HG02981 (cell line): ENCODE data around the gene FBP2.
"Not testable (repeated sequence)": the region's sequence is repeated elsewhere in the genome, so short reads cannot be mapped to it uniquely, and the experiment has no call there.

Experiments used
- ATAC-seq: cut with Tn5 transposase; IDR thresholded peaks from one replicate; pipeline ENCODE4 v1.9.1; 2021; ENCODE audit warnings: mild to moderate bottlenecking, moderate library complexity; ENCODE audit not compliant: unreplicated experiment

The FBP2 gene

GRCh38 chr9:94566550-94566949 is 27.1 kb downstream of the FBP2 start:
- ATAC-seq, result no peak

- not testable (repeated sequence) for ATAC-seq
Observed at GRCh38 chr9:94564279-94564678, 29.3 kb downstream of the FBP2 start.

GRCh38 chr9:94563548-94563947 is 30.1 kb downstream of the FBP2 start:
- ATAC-seq, result no peak

GRCh38 chr9:94560237-94560636 is 33.4 kb downstream of the FBP2 start:
- no peak for ATAC-seq

GRCh38 chr9:94557376-94557775 is 36.2 kb downstream of the FBP2 start:
- no peak for ATAC-seq

- no peak for ATAC-seq
Observed at GRCh38 chr9:94554439-94555331, 38.9 kb downstream of the FBP2 start, which contains the start of gene PCAT7. PCAT7 (plus strand) TSS chr9:94555083.

GRCh38 chr9:94554078-94554438 is 39.6 kb downstream of the FBP2 start:
- no peak for ATAC-seq

- ATAC-seq, result no peak
Observed at GRCh38 chr9:94553029-94553938, 40.3 kb downstream of the FBP2 start.

- ATAC-seq, result no peak
Observed at GRCh38 chr9:94545940-94546339, 47.7 kb downstream of the FBP2 start.

GRCh38 chr9:94544335-94544734 is 49.3 kb downstream of the FBP2 start:
- ATAC-seq, result not testable (repeated sequence)

GRCh38 chr9:94538908-94539307 is 54.7 kb downstream of the FBP2 start:
- no peak for ATAC-seq

GRCh38 chr9:94534901-94535300 is 58.7 kb downstream of the FBP2 start:
- no peak for ATAC-seq

- ATAC-seq, result no peak
Observed at GRCh38 chr9:94533601-94534000, 60.0 kb downstream of the FBP2 start.

- no peak for ATAC-seq
Observed at GRCh38 chr9:94533155-94533554, 60.5 kb downstream of the FBP2 start.

GRCh38 chr9:94528886-94529285 is 64.7 kb downstream of the FBP2 start:
- ATAC-seq, result no peak

- ATAC-seq, result no peak
Observed at GRCh38 chr9:94526951-94527350, 66.7 kb downstream of the FBP2 start.

GRCh38 chr9:94526271-94526670 is 67.4 kb downstream of the FBP2 start:
- no peak for ATAC-seq

GRCh38 chr9:94525396-94526035 is 68.1 kb downstream of the FBP2 start:
- ATAC-seq, result no peak

- ATAC-seq, result no peak
Observed at GRCh38 chr9:94517254-94517653, 76.4 kb downstream of the FBP2 start.

GRCh38 chr9:94514722-94515121 is 78.9 kb downstream of the FBP2 start:
- no peak for ATAC-seq

GRCh38 chr9:94511955-94512265 is 81.7 kb downstream of the FBP2 start:
- ATAC-seq, result no peak
